COLO829 (cell line): ENCODE results near the gene HSD17B8.
A peak's percentile ranks its signal among the peaks of the same experiment; 100 is the strongest.

Experiments used
- DNase-seq: peaks from one replicate; pipeline ENCODE4 v3.0.0; 2012; ENCODE audit warnings: low spot score

HSD17B8 gene

GRCh38 chr6:33204415-33205190 is at the start of gene HSD17B8:
Gene HSD17B8, plus strand, starts transcription at chr6:33204655. Its CDS starts 14 bp downstream, at chr6:33204669.
- peak; percentile 98 for DNase-seq

DNA sequence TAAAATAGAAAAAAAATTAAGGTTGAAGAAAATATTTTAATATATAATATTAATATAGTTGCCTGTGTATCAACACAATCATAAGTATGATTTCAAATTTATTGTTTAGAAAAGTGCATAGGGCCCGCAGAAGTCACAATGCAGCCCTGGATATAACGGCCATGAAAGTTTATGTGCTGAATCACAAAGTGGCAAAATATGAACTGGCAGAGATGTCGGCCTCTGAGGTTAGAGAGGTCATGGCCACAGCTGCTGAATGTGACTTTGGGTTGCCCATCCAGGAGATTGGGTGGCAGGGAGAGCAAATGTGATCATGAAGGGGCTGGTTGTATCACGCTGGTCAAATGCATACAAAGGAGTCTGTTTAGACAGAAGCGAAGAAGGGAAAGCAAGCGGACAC is 47.9 kb upstream of the HSD17B8 start:
- no peak for DNase-seq

DNA sequence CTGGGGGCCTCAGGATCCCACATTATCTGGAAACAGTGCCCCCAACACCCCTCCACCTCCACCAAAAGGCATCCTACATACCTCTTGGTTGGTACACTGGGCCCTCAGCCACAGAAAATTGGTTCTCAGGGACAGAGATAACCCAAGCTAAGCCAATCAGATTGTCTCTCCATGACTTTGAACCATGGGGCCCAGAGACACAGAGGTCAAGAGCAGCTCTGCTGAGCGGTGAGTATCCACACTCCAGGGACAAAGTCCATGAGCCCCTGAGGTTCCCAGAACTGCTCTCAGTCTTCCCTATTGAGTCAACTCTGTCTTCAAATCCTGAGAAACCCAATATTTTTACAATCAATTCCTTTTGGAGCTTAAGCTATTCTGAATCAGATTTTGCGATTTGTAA is 47.5 kb upstream of the HSD17B8 start:
- no peak for DNase-seq

DNA sequence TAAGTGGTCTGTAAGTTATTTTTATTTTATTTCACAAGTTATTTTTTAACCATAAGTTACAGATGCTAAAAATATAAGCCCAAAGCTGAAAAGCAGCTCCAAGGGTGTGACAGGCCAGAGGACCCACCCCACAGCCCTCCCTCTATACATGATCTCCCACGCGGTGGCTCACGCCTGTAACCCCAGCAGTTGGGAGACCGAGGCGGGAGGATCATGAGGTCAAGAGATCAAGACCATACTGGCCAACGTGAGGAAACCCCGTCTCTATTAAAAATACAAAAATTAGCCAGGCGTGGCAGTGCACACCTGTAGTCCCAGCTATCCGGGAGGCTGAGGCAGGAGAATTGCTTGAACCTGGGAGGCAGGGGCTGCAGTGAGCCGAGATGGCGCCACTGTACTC is 44.4 kb upstream of the HSD17B8 start:
- DNase-seq, result no peak

- DNase-seq, result peak; percentile 95
Measured at GRCh38 chr6:33160728-33161344, 43.6 kb upstream of the HSD17B8 start.

DNA sequence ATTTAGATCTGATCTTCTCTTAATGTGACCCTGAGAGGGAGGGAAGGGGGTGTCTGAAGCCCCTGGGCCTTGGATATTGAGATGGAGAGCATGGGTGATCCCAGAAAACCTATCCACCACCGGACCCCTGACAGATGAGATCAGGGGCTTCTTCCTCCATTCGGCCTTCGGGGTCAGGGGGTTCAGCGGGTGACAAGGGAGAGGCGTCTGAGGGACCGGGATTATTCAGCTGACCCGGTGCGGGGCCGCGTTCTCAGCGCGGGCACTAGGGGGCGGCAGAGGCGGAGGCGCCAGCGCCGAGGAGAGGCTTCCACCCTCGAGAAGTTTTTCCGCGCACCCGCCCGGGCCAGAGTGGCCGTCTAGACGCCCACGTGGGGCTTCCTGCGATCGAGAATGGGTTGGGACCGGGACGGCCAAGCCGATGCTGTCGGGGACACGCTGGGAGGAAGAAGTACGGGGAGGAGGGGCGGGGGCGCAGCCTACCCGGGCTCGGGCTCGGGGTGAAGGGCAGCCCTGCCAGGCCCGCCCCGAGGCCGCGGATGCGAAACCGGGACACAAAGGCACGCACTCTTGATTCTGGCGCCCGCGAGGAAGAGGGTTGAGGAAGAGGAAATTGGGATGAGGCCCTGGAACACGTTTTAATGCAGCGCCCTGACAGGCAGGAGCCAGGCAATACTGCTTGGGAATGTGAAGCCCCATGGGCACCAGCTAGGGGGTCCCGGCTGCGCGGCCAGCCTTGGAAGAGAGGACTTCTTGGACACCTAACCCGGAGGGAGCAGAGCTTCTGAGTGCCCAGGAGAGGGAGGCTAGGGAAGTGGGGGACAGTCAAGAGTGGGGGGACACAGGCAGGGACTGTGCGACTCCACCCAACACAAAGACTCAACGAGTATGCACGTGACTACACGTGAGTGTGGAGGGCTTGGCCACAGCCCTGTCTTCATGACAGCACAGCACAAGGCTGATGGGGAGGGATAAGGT is 42.8 kb upstream of the HSD17B8 start:
- peak; percentile 81 for DNase-seq

DNA sequence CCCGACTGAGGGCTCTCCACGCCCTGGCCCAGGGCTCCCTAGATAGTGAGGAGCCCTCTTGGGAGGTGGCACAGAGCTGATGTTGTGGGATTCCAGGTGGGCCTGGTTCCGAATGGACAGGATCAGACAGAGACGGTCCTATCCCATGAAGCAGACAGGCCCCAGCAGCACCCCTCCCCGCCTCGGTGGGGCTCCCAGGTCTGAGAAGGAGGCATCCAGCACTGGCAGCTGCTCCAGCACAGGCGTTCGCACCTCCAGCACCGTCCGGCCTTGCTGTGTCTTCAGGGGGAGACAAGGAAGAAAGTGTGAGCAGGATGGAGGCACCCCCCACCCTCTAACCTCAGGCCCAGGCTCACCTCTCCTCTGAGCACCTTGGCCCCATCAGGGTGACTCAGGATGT is 40.9 kb upstream of the HSD17B8 start:
- DNase-seq, result no peak

GRCh38 chr6:33164176-33164575 is 40.3 kb upstream of the HSD17B8 start:
- no peak for DNase-seq

GRCh38 chr6:33164665-33165373 is 39.6 kb upstream of the HSD17B8 start:
- DNase-seq, result no peak

DNA sequence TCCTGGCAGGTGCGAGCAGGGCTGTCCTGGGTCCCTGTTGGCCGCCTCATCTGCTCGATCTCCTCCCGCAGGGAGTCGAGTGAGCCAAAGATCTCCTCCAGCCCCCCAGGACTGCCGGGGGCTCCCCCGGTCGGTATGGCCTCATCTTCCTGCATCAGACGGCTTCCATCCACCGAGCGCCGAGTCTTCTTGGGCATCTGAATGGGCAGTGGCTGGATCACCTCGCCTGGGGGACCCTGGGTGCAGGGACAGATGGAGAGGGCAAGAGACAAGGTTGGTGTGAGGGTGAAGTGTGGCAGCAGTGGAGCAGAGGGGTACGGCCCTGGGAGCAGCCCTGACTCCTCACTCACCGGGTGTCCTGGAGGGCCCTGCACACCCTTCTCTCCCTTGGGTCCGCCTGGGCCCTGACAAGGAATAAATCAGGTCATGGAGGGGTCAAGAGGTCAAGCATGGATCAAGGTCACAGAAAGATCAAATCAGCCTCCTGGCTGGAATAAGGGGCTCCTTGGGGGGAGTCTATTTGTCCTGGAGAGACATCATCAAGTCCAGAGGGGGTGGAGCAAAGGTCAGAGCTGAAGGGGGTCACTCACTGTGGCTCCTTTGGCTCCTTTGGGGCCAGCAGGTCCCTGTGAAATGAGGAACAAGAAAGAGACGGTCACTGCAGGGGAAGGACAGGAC is 38.7 kb upstream of the HSD17B8 start:
- DNase-seq, result no peak

DNA sequence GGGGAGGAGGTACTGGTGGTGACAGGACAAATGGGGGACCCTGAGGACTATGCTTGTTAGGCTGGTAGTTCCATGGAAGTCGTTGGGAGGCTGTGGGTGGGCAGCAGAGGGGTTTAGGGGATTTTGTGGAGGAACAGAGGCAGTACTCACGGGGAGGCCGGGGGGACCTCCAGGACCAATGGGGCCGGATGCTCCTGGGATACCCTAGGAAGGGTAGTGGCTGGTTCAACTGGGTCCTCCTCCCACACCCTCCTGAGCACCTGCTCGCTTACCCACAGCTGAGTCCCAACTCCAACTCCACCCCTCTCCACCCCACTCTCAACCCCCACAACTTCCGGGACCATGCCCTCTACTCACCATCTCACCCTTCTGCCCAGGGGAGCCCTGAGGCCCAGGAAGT is 38.1 kb upstream of the HSD17B8 start:
- DNase-seq, result no peak

DNA sequence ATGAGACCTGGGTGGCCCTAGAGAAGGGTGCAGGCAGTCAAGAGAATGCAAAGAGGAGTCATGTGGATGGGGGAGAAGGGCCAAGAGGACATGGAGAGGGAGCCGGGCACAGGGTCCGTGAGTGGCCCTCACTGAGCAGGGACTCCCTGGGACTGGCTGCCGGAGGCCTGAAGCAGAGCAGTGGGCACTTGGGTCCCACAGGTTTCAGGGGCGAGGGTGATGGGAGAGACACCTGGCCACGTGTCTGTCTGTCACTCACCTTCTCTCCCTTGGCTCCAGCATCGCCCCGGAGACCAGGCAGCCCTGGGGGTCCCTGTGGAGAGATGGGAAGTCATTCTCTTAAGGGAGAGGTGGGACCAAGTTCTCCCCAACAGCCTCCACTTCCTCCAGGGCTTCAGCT is 37.6 kb upstream of the HSD17B8 start:
- DNase-seq, result no peak

GRCh38 chr6:33167374-33168283 is 36.8 kb upstream of the HSD17B8 start:
- no peak for DNase-seq

DNA sequence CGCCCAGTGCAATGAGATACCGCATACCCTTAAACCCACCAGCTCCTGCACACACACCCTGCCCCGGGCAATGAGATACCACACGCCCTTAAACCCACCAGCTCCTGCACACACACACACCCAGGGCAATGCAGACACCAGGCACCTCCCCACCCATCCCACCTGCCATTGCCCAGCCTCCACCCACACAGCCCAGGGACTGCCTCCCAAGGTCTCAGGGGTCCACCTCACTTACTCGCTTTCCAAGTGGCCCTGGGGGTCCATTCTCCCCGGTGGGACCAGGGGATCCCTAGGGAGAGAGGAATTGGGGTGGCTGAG is 36.2 kb upstream of the HSD17B8 start:
- no peak for DNase-seq

DNA sequence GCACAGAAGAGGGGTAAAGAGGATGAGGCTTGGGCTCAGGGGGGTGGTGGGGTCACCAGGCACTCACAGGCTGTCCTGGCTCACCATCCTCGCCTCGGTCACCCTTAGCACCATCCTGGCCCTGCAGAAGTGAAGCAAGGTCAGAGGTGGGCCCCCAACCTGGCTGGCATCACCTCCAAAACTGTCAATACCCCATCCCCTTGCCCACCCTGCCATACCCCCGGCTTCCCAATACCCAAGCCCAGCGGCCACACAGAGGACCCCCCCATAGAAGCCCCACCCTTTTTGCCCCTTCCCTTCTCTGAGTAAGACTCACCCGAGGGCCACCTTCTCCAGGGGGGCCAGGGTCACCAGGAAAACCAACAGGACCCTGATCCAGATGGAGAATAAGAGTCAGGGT is 35.8 kb upstream of the HSD17B8 start:
- DNase-seq, result no peak

DNA sequence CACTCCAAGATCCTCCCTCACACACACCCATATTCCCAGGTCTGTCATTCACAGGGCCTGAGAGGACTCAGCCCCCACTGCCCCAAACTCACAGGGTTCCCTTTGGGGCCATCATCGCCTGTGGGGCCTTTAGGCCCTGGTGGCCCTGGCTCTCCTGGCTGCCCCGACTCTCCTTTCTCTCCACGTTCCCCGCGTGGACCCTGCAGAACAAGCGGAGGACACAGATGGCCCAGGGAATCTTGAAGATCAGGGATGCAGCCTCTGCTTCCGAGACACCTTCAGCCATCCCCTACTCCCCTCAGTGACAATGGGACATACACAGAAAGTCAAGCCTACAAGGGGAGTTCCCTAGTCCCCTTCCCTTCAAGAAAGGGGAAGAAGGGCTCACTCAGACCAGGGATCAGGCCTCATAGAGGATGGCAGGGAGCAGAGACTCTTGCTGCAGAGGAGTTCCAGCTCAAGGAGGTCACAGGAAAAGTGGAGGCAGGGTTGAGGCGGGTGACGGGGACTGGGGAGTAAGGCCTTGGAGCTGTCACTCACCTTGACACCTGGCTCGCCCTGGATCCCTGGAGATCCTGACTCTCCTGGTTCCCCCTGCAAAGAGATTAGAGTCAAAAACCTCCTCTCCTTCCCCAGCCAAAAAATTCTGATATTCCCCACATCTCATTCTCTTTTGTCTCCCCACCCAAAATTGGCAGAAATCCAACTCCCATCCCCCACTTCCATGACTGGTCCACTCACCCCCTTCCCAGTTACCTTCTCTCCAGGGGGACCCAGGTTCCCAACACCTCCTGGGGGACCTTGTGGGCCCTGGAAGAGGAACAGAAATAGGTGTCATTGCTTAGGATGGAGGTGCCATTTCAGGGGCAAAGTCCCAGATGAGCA is 34.9 kb upstream of the HSD17B8 start:
- no peak for DNase-seq

GRCh38 chr6:33170176-33171015 is 34.1 kb upstream of the HSD17B8 start:
- no peak for DNase-seq
